ENCODE measurements around the gene SHISA5. TPM values are rescaled to one million over a fixed set of nuclear protein-coding genes. Genes with fewer than 3 reads are reported as not detected.
A peak's percentile ranks its signal among the peaks of the same experiment; 100 is the strongest.

SHISA5 gene
- polyA plus RNA-seq, 3 donors = 147 to 266 (median 242) TPM

DNA sequence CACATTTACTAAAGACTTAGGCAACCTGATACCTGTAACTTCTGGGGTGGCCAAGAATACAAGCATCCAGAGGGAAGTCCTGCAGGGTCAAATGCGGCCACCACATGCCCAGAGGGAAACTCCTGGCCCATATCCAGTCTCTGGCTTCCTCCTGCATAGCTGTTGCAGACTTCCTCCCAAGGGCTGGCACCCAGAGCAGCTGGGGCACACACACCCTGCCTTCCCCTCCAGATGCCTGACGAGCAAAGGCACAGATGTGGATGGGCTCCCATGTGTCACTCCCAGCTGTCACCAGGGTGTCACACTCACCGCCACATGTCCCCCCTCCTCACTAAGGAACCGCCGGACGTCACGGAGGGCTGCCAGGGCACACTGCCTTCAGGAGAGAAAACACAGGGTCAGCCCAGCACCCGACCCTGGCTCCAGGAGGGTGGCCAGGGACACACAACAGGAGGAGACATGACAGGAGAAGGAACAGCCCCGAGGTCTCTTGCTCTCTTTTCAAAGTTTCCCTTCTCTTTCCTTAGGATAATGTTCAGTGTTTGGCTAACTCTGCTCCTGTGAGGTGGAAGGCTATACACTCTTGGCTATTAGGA is 39.4 kb upstream of the SHISA5 start:
- peaks cover 45 to 76% of the 10 kb centered on the region in 2 donors for H3K36me3 ChIP-seq (replicated peaks in 1 of 2; ENCODE audit: control insufficient read depth in 1 of 2, insufficient read depth in 2 of 2, low read length in 2 of 2)
- peak overlapping the region; percentile 86 to 93 (median 91) for H3K27ac Mint-ChIP-seq
- WGBS (ENCODE audit: insufficient coverage) = 4% methylated on average over 9 of the region's 9 CpGs
- H3K4me3 ChIP-seq (replicated peaks in 1 of 3; ENCODE audit: low read depth in 2 of 3, low read length in 3 of 3) = peak overlapping the region in 1 of 3 experiments; percentile 60
- intact Hi-C loops (cut with micrococcal nuclease) = loop anchor here in 1 of 2 donors (10.0 kb wide), 1 partner anchor 269 kb away; no protein-coding TSS in a partner anchor
- TF ChIP-seq, protein P1, sequence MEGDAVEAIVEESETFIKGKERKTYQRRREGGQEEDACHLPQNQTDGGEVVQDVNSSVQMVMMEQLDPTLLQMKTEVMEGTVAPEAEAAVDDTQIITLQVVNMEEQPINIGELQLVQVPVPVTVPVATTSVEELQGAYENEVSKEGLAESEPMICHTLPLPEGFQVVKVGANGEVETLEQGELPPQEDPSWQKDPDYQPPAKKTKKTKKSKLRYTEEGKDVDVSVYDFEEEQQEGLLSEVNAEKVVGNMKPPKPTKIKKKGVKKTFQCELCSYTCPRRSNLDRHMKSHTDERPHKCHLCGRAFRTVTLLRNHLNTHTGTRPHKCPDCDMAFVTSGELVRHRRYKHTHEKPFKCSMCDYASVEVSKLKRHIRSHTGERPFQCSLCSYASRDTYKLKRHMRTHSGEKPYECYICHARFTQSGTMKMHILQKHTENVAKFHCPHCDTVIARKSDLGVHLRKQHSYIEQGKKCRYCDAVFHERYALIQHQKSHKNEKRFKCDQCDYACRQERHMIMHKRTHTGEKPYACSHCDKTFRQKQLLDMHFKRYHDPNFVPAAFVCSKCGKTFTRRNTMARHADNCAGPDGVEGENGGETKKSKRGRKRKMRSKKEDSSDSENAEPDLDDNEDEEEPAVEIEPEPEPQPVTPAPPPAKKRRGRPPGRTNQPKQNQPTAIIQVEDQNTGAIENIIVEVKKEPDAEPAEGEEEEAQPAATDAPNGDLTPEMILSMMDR (IDR thresholded peaks at IDR 0.05) = no peak
- H3K9ac ChIP-seq (ENCODE audit: insufficient read depth, low read length, poor library complexity, severe bottlenecking) = peak overlapping the region; percentile 49
- H3K27me3 Mint-ChIP-seq (ENCODE audit: low read depth in 3 of 3) = peaks cover 0 to 1% (median 0%) of the 10 kb centered on the region in 3 donors
- H3K9me3 ChIP-seq (replicated peaks in 1 of 2; ENCODE audit: control insufficient read depth in 1 of 2, insufficient read depth in 1 of 2, low read length in 2 of 2) = no peaks in the 10 kb centered on the region
- H3K4me1 Mint-ChIP-seq = peaks cover 47% of the 10 kb centered on the region
- H3K27ac ChIP-seq (ENCODE audit: low read depth in 1 of 2, low read length in 2 of 2) = peak overlapping the region; percentile 44 to 87
- peaks cover 26 to 45% of the 10 kb centered on the region in 2 donors for H3K4me1 ChIP-seq (ENCODE audit: control insufficient read depth in 1 of 2, insufficient read depth in 2 of 2, low read length in 2 of 2)
- peak; percentile 64 to 86 (median 65) for DNase-seq
- peaks cover 60 to 79% of the 10 kb centered on the region in 2 donors for H3K36me3 Mint-ChIP-seq
- H4K20me1 ChIP-seq (ENCODE audit: insufficient read depth, low read length) = peaks cover 16% of the 10 kb centered on the region
- peak overlapping the region; percentile 69 for H2AFZ ChIP-seq (ENCODE audit: insufficient read depth, low read depth, low read length, poor library complexity, severe bottlenecking)
- H3K27me3 ChIP-seq (ENCODE audit: control insufficient read depth in 2 of 2, insufficient read depth in 2 of 2, low read length in 2 of 2) = no peaks in the 10 kb centered on the region
- H3K4me3 Mint-ChIP-seq = peak overlapping the region; percentile 62 to 83
- no peaks in the 10 kb centered on the region for H3K79me2 ChIP-seq (ENCODE audit: insufficient read depth, low read length)
- H3K4me2 ChIP-seq (replicated peaks; ENCODE audit: extremely low read depth, low read length, poor library complexity, severe bottlenecking) = peak overlapping the region; percentile 57
- H3K9me3 Mint-ChIP-seq = no peaks in the 10 kb centered on the region

- Histone ChIP-seq H3K4me1 (ENCODE audit: control insufficient read depth in 1 of 2, insufficient read depth in 2 of 2, low read length in 2 of 2) (peaks cover 24 to 39% of the 10 kb centered on the region in 2 donors), H3K9me3 (replicated peaks in 1 of 2; ENCODE audit: control insufficient read depth in 1 of 2, insufficient read depth in 1 of 2, low read length in 2 of 2) (no peaks in the 10 kb centered on the region), H2AFZ (ENCODE audit: insufficient read depth, low read depth, low read length, poor library complexity, severe bottlenecking) (no peak overlapping the region), H3K27me3 (ENCODE audit: control insufficient read depth in 2 of 2, insufficient read depth in 2 of 2, low read length in 2 of 2) (no peaks in the 10 kb centered on the region), H3K4me3 (replicated peaks in 1 of 3; ENCODE audit: low read depth in 2 of 3, low read length in 3 of 3) (no peak overlapping the region), H4K20me1 (ENCODE audit: insufficient read depth, low read length) (peaks cover 16% of the 10 kb centered on the region), H3K4me2 (replicated peaks; ENCODE audit: extremely low read depth, low read length, poor library complexity, severe bottlenecking) (no peak overlapping the region), H3K27ac (ENCODE audit: low read depth in 1 of 2, low read length in 2 of 2) (no peak overlapping the region), H3K79me2 (ENCODE audit: insufficient read depth, low read length) (no peaks in the 10 kb centered on the region), H3K36me3 (replicated peaks in 1 of 2; ENCODE audit: control insufficient read depth in 1 of 2, insufficient read depth in 2 of 2, low read length in 2 of 2) (peaks cover 53 to 95% of the 10 kb centered on the region in 2 donors), H3K9ac (ENCODE audit: insufficient read depth, low read length, poor library complexity, severe bottlenecking) (no peak overlapping the region)
- intact Hi-C loops (cut with micrococcal nuclease) = no loop called here
- Mint-ChIP-seq H3K36me3 (peaks cover 71 to 97% of the 10 kb centered on the region in 2 donors), H3K4me1 (peaks cover 40% of the 10 kb centered on the region), H3K27ac (peak overlapping the region in 1 of 7 donors; percentile 18), H3K4me3 (no peak overlapping the region), H3K9me3 (peaks cover 3 to 14% (median 6%) of the 10 kb centered on the region in 7 donors), H3K27me3 (ENCODE audit: low read depth in 3 of 3) (peaks cover 0 to 2% (median 0%) of the 10 kb centered on the region in 3 donors)
- no peak for DNase-seq
- TF ChIP-seq, protein P1 (IDR thresholded peaks at IDR 0.05) = no peak
- WGBS (ENCODE audit: insufficient coverage) = 97% methylated on average over 12 of the region's 12 CpGs
Measured at GRCh38 chr3:48538451-48538850, 34.5 kb upstream of the SHISA5 start.

All from CD14-positive monocyte (primary cell).